Esophagus squamous epithelium (tissue), 4 donors: ENCODE results near the gene CA9.

Experiments used
- POLR2A ChIP-seq, 4 donors: fragments of 450-650 bp; IDR thresholded peaks; one replicate each; pipeline ENCODE4 v1.6.1; 2017; ENCODE audit warnings: antibody characterized with exemption in 4 of 4, mild to moderate bottlenecking in 4 of 4, moderate library complexity in 3 of 4
- TF ChIP-seq, protein P1 (sequence below), 6 experiments: fragments of 450-650 bp in 4 of 6; fragments of 200-600 bp in 2 of 6; sonication (generic) in 2 of 6; IDR thresholded peaks; one replicate each; pipeline ENCODE4 v1.5.1; 2016 to 2019; ENCODE audit warnings: antibody characterized with exemption in 6 of 6, mild to moderate bottlenecking in 4 of 6, moderate library complexity in 4 of 6

DNA sequence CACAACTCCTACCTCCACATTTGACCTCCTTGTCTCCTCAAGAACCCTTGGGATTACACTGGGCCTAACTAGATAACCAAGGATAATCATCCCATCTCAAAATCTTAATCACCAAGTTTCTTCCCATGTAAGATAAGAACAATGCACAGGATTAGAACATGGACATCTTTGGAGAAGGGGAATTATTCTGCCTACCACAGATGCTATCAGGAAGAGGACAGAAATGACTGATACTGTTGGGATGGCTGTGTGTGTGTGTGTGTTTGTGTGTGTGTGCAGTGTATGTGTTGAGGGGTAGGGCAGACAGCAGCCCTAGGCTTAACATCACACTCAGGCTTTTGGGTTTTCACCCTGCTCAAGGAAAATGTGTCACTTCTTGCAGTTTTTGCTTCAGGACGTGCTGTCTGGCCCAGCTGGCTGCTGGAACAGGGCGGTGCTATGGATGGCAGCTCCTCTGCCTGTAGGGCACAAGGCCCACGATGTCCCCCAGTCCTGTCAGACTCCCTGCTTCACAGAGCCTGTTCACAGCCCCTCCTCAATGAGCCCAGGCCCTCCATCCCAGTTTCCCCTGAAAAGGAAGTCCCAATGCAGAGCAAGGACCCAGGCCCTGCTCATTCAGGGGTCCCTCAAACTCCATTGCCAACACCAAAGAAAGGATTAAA is 7.7 kb downstream of the CA9 start:
- TF ChIP-seq, protein P1, sequence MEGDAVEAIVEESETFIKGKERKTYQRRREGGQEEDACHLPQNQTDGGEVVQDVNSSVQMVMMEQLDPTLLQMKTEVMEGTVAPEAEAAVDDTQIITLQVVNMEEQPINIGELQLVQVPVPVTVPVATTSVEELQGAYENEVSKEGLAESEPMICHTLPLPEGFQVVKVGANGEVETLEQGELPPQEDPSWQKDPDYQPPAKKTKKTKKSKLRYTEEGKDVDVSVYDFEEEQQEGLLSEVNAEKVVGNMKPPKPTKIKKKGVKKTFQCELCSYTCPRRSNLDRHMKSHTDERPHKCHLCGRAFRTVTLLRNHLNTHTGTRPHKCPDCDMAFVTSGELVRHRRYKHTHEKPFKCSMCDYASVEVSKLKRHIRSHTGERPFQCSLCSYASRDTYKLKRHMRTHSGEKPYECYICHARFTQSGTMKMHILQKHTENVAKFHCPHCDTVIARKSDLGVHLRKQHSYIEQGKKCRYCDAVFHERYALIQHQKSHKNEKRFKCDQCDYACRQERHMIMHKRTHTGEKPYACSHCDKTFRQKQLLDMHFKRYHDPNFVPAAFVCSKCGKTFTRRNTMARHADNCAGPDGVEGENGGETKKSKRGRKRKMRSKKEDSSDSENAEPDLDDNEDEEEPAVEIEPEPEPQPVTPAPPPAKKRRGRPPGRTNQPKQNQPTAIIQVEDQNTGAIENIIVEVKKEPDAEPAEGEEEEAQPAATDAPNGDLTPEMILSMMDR (IDR thresholded peaks at IDR 0.05): no peak
- TF ChIP-seq POLR2A (IDR thresholded peaks at IDR 0.05): no peak
